ENCODE measurements around the gene GCGR. TPM values are rescaled to one million over a fixed set of nuclear protein-coding genes. Genes with fewer than 3 reads are reported as not detected.
A peak's percentile ranks its signal among the peaks of the same experiment; 100 is the strongest.

GCGR gene
- total RNA-seq, 1 donor from 2014 or later = not detected

DNA sequence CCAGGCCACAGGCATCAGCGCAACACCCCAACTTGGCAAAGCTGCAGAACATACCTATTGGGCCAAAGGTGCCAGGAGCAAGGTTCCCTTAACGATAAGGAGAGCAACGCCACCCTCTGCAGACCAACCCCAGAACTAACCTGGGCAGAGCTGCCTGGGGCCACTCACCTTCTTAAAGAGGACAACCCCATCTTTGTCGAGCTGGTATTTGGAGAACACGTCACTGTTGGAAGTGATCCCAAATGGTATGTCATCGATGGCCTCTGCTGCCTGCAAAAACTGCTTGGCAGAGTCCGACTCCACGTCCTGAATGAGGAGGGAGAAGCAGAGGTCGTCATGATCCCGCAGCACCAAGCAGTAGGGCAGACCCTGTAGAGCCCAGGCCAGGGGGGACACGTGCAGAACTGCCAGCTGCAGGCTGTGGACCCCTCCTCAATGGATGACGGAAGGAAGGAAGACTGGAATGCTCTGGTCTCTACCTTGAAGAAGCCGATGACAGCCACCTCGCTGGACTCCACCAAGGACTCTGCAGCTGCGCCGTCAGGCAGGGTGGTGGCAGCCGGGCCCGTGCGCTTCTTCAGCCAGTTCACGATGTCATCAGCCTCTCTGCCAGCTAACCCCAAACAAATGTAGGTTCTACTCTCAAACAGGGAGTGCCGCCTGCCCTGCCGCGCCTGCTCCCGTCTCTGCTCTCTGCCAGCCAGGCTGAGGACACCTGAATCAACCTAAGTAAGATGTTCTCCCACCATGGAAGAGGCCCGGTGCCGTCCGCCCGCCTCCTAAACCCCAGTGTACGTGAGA, 51.2 kb downstream of the GCGR start:
- TF ChIP-seq, protein P1, sequence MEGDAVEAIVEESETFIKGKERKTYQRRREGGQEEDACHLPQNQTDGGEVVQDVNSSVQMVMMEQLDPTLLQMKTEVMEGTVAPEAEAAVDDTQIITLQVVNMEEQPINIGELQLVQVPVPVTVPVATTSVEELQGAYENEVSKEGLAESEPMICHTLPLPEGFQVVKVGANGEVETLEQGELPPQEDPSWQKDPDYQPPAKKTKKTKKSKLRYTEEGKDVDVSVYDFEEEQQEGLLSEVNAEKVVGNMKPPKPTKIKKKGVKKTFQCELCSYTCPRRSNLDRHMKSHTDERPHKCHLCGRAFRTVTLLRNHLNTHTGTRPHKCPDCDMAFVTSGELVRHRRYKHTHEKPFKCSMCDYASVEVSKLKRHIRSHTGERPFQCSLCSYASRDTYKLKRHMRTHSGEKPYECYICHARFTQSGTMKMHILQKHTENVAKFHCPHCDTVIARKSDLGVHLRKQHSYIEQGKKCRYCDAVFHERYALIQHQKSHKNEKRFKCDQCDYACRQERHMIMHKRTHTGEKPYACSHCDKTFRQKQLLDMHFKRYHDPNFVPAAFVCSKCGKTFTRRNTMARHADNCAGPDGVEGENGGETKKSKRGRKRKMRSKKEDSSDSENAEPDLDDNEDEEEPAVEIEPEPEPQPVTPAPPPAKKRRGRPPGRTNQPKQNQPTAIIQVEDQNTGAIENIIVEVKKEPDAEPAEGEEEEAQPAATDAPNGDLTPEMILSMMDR (IDR thresholded peaks at IDR 0.05) = no peak
- no peaks in the 10 kb centered on the region for H3K27me3 Mint-ChIP-seq (ENCODE audit: unreplicated experiment)
- no peak overlapping the region for H3K27ac Mint-ChIP-seq (ENCODE audit: unreplicated experiment)
- H3K9me3 Mint-ChIP-seq (ENCODE audit: unreplicated experiment) = no peaks in the 10 kb centered on the region
- no peak for DNase-seq (ENCODE audit: extremely low spot score, unreplicated experiment)
- H3K4me3 Mint-ChIP-seq (ENCODE audit: unreplicated experiment) = no peak overlapping the region
- peaks cover 25% of the 10 kb centered on the region for H3K4me1 Mint-ChIP-seq (ENCODE audit: unreplicated experiment)
- peaks cover 34% of the 10 kb centered on the region for H3K36me3 Mint-ChIP-seq (ENCODE audit: unreplicated experiment)

DNA sequence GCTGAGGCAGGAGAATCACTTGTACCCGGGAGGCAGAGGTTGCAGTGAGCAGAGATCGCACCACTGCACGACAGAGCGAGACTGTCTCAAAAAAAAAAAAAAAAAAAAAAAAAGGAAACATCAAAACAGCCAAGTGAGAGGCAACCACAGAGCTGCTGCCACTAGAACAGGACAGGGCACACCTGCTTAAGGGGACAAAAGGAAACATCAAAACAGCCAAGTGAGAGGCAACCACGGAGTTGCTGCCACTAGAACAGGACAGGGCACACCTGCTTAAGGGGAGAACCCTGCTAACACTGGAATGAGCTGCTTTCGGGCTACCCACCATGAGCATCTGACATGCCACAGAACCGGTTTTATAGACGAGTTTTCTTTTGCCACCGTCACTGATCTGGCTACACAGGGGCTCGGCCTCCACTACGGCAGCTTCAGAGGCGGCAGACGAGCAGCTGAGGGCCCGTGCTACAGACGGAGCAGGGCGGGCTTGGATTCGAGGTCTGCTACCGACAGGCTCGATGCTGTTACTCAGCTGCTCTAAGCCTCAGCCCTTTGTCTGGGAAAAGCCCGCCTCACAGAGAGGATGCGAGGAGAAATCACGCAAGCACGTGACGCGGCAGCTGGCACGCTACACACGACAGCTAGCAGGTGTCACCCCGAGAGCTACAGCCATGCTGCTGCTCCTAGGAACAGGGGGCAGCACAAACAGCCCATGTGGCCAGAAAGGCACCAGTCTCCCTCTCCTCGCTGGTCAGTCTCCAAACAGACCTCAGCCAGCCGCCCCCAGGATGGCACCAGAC, 54.4 kb downstream of the GCGR start:
- H3K9me3 Mint-ChIP-seq (ENCODE audit: unreplicated experiment) = no peaks in the 10 kb centered on the region
- H3K4me3 Mint-ChIP-seq (ENCODE audit: unreplicated experiment) = peak overlapping the region; percentile 93
- H3K36me3 Mint-ChIP-seq (ENCODE audit: unreplicated experiment) = peaks cover 23% of the 10 kb centered on the region
- DNase-seq (ENCODE audit: extremely low spot score, unreplicated experiment) = no peak
- TF ChIP-seq, protein P1 (IDR thresholded peaks at IDR 0.05) = no peak
- no peak overlapping the region for H3K27ac Mint-ChIP-seq (ENCODE audit: unreplicated experiment)
- no peaks in the 10 kb centered on the region for H3K27me3 Mint-ChIP-seq (ENCODE audit: unreplicated experiment)
- peaks cover 39% of the 10 kb centered on the region for H3K4me1 Mint-ChIP-seq (ENCODE audit: unreplicated experiment)

DNA sequence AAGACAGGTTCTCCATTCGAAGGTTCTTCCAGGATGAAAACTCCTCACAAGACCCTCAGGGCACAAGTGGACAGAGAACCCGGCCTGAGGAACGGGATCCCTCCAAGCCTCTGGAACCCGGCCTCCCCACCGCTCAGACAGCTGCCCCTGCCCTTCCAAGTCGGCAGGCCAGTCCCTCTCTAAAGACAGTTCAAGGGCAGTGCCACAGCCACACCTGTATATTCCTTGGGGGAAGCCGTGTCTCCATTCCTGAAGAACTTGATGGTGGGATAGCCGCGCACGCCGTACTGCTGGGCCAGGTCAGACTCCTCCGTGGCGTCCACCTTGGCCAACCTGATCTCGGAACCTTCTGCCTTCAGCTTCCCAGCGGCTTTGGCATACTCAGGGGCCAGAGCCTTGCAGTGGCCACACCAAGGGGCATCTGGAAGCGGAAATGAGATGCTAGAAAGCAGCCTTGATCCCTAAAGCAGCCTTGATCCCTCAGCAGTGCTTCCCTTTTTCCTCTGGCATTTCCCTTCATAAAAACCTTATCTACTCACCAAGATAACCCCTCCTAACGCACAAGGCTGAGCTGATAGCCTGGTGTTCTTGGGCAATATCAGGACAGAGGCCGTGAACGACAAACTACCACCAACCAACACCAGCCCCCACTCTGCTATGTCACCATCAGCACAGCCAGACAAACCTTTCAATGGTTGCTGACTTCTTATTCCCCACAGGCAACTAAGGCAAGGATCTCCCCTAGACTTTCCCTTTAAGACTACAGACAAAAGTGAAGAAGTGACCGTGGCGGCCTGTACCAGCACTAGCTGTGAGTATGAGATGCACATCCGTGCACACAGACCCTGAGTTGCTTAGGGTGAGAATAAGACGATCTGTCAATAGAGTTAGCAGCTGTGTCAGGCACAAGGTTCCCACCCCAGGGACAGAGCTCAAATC, 55.3 kb downstream of the GCGR start:
- no peak for DNase-seq (ENCODE audit: extremely low spot score, unreplicated experiment)
- Mint-ChIP-seq H3K27me3 (ENCODE audit: unreplicated experiment) (no peaks in the 10 kb centered on the region), H3K9me3 (ENCODE audit: unreplicated experiment) (no peaks in the 10 kb centered on the region), H3K4me3 (ENCODE audit: unreplicated experiment) (peak overlapping the region; percentile 93), H3K4me1 (ENCODE audit: unreplicated experiment) (peaks cover 42% of the 10 kb centered on the region), H3K27ac (ENCODE audit: unreplicated experiment) (peak overlapping the region; percentile 87), H3K36me3 (ENCODE audit: unreplicated experiment) (peaks cover 19% of the 10 kb centered on the region)
- TF ChIP-seq, protein P1 (IDR thresholded peaks at IDR 0.05) = no peak

DNA sequence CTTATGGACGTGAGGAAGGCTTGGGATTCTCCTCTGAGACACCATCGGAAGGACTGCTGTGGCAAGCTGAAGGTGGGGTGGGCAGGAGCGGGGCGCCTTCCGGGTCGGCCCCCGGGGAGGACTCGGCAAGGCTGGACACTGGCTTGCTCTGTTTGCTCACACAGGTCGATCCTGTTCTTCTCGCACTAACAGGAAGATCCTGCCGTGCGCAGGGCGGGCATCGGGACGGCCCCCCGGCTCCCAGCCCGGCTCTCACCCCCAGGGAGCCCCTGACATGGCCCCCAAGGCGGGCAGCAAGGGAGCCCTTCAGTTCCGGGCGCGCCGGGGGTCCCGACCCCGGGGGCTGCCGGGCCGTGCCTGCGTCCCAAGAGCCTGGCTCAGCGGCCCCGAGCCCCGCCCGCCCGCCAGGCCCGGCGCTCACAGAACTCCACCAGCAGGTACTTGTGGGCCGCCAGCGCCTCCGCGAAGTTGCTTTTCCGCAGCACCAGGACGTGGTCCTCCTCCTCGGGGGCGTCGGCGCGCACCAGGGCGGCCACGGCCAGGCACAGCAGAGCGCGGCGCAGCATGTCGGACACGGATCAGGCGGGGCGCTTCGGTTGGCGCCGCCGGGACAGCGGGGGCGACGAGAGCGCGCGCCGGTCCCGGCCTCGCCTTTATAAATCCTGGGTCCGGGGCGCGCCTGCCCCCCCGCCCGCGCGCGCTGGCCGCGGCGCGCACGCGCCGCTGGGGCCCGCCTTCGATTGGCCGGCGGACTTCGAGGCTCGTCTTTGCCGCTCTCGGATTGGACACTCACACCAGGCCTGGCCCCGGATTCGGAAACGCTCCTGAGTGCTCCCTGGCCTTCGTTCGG, 56.2 kb downstream of the GCGR start, which contains the start of gene P4HB:
TSS of gene P4HB (minus strand) at position 630 of the 850 bp plus-strand sequence. CDS start at position 566, 64 bp downstream.
- Mint-ChIP-seq H3K9me3 (ENCODE audit: unreplicated experiment) (no peaks in the 10 kb centered on the region), H3K4me1 (ENCODE audit: unreplicated experiment) (peaks cover 42% of the 10 kb centered on the region), H3K27me3 (ENCODE audit: unreplicated experiment) (no peaks in the 10 kb centered on the region), H3K36me3 (ENCODE audit: unreplicated experiment) (peaks cover 19% of the 10 kb centered on the region), H3K27ac (ENCODE audit: unreplicated experiment) (peak within 1 kb of the TSS; percentile 93), H3K4me3 (ENCODE audit: unreplicated experiment) (peak within 1 kb of the TSS; percentile 93)
- DNase-seq (ENCODE audit: extremely low spot score, unreplicated experiment) = no peak
- TF ChIP-seq, protein P1 (IDR thresholded peaks at IDR 0.05) = no peak
